ENCODE measurements around the gene SLC5A6.
A peak's percentile ranks its signal among the peaks of the same experiment; 100 is the strongest.

The SLC5A6 gene

GRCh38 chr2:27237341-27237945 is 25.4 kb upstream of the SLC5A6 start:
- no peak for DNase-seq

GRCh38 chr2:27236626-27237025 is 24.6 kb upstream of the SLC5A6 start:
- no peak for DNase-seq

GRCh38 chr2:27236136-27236535 is 24.1 kb upstream of the SLC5A6 start:
- DNase-seq, result no peak

GRCh38 chr2:27233341-27233740 is 21.3 kb upstream of the SLC5A6 start:
- DNase-seq, result no peak

- no peak for DNase-seq
Measured at GRCh38 chr2:27231921-27232320, 19.9 kb upstream of the SLC5A6 start.

GRCh38 chr2:27227501-27227900 is 15.4 kb upstream of the SLC5A6 start:
- no peak for DNase-seq

GRCh38 chr2:27225526-27225925 is 13.5 kb upstream of the SLC5A6 start:
- no peak for DNase-seq

- no peak for DNase-seq
Measured at GRCh38 chr2:27223416-27223815, 11.3 kb upstream of the SLC5A6 start.

GRCh38 chr2:27222407-27222806 is 10.3 kb upstream of the SLC5A6 start:
- no peak for DNase-seq

DNA sequence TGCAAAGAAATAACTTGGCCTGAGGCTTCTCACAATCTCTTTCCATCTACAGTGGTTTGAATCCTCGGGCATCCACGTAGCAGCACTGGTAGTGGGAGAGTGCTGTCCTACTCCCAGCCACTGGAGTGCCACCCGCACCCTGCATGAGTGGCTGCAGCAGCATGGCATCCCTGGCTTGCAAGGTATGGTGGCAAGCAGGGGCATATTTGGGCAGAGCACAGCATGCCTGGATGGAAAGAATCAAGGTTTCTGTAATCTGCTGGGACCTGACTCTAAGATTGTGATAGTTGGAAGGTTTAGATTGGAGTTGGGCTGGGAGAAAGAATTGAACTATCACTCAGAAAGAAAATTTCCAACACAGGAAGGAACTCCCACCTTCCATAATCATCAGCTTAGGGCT is 9.1 kb upstream of the SLC5A6 start:
- no peak for DNase-seq

DNA sequence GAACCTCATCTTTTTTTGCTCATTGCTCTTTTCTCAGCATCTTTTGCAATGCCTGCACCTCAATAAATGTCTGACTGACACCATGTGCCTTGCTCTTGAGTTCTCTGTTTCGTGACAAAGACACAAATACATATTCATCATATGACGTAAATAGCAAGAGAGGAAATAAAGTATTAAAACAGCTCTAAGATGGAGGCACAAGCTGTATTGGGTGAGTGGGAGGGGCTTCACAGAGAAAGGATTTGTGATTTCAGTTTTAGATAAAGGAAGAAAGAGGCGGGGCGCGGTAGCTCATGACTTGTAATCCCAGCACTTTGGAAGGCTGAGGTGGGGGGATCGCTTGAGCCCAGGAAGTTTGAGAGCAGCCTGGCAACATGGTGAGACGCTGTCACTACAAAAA is 8.0 kb upstream of the SLC5A6 start:
- no peak for DNase-seq

DNA sequence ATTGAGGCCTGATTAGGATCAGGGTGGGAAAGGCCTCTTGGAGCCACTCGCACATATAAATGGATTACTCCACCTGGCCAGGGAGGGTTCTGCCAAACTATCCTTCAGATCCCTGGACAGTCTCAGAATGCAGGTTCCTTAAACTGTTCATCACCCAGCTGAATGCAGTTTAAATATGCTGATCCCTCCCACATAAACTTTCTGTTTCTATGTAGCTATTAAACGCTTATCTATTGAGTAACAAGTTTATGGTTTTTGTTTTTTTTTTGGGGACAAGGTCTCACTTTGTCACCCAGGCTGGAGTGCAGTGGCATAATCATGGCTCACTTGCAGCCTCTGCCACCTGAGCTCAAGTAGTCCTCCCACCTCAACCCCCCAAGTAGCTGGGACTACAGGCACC is 7.0 kb upstream of the SLC5A6 start:
- no peak for DNase-seq

- DNase-seq, result no peak
Measured at GRCh38 chr2:27218614-27219013, 6.5 kb upstream of the SLC5A6 start.

DNA sequence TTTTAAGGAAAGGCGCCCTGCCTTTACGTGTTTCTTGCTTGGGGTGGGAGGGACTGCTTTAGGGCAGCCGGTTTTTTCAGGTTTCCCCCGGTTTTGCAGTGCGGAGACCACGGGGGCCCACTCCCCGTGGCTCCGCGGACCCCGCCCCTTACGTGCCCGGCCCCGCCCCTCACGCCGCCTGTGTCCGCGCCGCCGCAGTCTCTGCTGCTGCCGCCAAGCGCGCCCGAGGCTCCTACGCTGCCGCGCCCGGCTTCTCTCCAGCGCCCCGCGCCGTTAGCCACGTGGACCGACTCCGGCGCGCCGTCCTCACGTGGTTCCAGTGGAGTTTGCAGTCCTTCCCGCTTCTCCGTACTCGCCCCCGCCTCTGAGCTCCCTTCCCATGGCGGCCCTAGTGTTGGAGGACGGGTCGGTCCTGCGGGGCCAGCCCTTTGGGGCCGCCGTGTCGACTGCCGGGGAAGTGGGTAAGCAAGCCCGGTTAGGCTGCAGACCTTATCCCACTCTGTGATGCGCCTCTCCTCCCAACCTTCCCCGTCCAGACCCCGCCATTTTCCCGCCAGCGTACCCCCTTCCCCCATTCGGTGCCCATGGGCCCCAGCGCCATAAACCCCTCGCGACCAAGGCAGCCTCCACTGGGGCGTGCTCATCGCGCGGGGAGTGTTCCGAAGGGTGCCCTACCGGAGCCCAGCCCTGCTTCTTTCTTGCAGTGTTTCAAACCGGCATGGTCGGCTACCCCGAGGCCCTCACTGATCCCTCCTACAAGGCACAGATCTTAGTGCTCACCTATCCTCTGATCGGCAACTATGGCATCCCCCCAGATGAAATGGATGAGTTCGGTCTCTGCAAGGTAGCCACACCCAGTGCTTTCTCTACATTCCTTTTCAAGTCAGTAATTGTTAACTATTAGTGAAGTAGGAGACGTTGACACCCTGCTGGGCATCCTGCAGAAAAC is 5.4 kb upstream of the SLC5A6 start, which contains the start of gene CAD:
Gene CAD (plus strand): TSS at position 197 of the 949 bp plus-strand sequence. CDS start 183 bp downstream, at position 380.
- DNase-seq, result peak in 55 of 56 donors; percentile 20 to 93 (median 75)

DNA sequence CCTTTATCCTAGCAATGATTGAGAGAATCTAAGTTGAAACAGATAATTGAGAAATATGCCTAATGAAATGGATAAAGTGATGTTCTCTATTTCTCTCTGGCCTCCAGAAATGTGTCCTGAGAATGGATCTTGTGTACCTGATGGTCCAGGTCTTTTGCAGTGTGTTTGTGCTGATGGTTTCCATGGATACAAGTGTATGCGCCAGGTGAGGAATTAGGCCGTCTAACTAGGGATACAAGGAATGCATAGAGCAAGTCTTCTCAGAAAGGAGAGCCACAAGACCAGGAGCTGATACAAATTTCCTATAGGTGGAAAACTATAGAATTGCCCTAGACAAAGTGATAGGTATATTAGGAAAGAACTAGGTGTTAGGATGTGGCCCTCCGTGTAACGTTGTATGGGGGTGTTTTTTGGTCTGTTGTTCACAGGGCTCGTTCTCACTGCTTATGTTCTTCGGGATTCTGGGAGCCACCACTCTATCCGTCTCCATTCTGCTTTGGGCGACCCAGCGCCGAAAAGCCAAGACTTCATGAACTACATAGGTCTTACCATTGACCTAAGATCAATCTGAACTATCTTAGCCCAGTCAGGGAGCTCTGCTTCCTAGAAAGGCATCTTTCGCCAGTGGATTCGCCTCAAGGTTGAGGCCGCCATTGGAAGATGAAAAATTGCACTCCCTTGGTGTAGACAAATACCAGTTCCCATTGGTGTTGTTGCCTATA is 4.5 kb upstream of the SLC5A6 start:
- no peak for DNase-seq

- DNase-seq, result no peak
Measured at GRCh38 chr2:27214941-27215340, 2.9 kb upstream of the SLC5A6 start.

DNA sequence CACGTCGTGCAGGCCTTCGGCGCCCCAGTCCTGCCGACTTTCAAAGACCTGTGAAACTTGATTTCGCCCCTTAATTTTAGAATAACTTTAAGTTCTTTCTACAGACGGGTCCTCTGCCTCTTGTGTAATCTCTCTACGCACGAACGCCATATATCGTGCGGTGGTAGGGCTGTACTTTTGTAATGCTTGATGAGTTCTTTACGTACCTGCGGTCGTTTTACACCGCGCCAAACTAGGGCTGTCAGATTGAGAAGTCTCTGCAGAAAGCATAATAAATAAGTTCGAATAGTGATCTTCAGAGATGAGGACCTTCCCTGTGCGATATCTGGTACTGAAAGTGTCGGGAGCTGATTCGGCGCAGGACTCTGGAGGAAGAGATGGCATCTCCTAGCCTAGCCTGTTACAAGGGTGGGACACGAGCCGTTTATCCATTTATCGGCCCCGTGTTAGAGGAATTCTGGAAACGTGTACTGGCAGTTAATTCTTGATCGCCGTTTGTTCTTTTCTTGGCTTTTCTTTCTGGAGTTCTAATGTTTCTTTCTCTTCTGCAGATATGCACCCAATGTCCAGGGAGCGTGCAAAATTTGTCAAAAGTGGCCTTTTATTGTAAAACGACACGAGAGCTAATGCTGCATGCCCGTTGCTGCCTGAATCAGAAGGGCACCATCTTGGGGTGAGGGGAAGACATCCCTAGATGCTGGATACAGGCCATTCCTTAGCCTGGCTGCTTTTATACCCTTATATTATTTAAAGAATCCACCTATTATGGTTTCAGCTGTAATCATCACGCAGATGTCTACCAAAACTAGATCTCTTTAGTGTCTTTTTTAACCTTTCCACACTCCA is 781 bp upstream of the SLC5A6 start:
- peak in 4 of 56 donors; percentile 21 to 59 (median 30) for DNase-seq

- peak in 3 of 56 donors; percentile 54 to 62 (median 58) for DNase-seq
Measured at GRCh38 chr2:27211241-27211942, 676 bp downstream of the SLC5A6 start.

DNA sequence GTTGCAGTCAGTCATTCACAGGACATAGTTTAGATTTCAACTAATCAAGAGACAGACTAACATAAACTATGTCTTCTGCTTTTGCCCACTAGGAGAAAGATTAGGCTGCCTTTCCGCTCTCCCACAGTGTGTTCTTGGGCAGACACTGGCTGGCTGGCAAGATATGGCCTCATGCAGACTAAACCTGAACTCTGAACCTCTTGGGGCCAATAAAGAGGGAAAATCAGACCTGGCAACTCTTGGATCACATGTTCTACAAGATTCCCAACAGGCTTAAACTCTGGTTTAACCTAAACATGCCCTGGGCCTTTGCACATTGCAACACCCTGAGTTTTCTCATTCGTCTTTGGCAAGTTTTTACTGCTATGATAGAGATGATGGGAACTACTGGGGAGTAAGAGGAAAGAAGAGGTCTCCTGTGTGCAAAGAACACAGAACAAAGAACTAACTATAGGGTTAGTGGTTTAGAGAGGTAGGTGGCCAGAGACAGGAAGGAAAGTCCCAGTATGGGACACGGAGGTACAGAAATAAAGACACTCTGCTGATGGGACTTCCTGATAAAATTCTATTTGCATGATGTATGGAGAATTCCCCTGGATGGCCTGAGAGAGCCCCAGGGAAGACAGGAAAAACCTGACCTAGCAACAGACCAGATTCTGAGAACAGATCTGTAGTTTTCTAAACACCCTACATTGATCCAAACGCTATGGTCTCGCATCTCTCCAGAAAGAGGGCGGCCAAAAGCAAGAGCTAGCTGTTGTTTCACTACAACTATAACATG is 2.3 kb downstream of the SLC5A6 start:
- no peak for DNase-seq
